SK-N-SH (cell line): Measurements from ENCODE around the gene GPR137. TPM values are rescaled to one million over a fixed set of nuclear protein-coding genes. Genes with fewer than 3 reads are reported as not detected.
A peak's percentile ranks its signal among the peaks of the same experiment; 100 is the strongest.

ENCODE experiments used
- CTCF ChIA-PET: fragments of 300-600, 350-600 bp; formaldehyde crosslinking; extraction: SDS; loops from one replicate; lab custom pipeline; 2021; lab: Yijun Ruan, JAX
- POLR2A ChIA-PET: fragments of 350-600 bp; sonication (Branson Sonifier 250); formaldehyde crosslinking; extraction: SDS; loops from one replicate; lab custom pipeline; 2020; ENCODE audit warnings: antibody characterized with exemption, inconsistent platforms; lab: Yijun Ruan, JAX
- DNase-seq: peaks from one replicate; pipeline ENCODE4 v3.0.0; 2012
- H2AFZ ChIP-seq: fragments of 200-600 bp; sonication (generic); 2 replicates; pipeline ENCODE4 v1.8.1; 2016; ENCODE audit warnings: antibody characterized with exemption, mild to moderate bottlenecking, low read depth
- H3F3A ChIP-seq: fragments of 200-600 bp; sonication (generic); replicated peaks from 2 replicates; pipeline ENCODE3; 2016; ENCODE audit warnings: antibody characterized with exemption, mild to moderate bottlenecking; ENCODE audit not compliant: insufficient read depth
- H3K27ac ChIP-seq, 2 experiments: fragments of 200-500 bp in 1 of 2; fragments of 200-600 bp in 1 of 2; sonication (Bioruptor generic) in 1 of 2; sonication (generic), shearing (Covaris generic) in 1 of 2; 2 replicates each; pipeline versions ENCODE4 v1.5.1 to v1.6.1; 2014 to 2016; ENCODE audit warnings: low read depth in 2 of 2, inconsistent platforms in 1 of 2, low read length in 1 of 2, mild to moderate bottlenecking in 1 of 2, mixed read lengths in 1 of 2
- H3K27me3 ChIP-seq: fragments of 200-600 bp; sonication (generic), shearing (Covaris generic); 2 replicates; pipeline ENCODE4 v1.6.1; 2016; ENCODE audit warnings: mixed run types; ENCODE audit not compliant: insufficient read depth
- H3K36me3 ChIP-seq, 2 experiments: fragments of 200-500 bp in 1 of 2; fragments of 200-600 bp in 1 of 2; sonication (Bioruptor generic) in 1 of 2; sonication (generic) in 1 of 2; replicated peaks in 1 of 2; 2 replicates each; pipeline versions ENCODE3 to v1.5.1; 2014 to 2016; ENCODE audit warnings: low read length in 1 of 2, mild to moderate bottlenecking in 1 of 2; ENCODE audit not compliant: insufficient read depth in 2 of 2, control insufficient read depth in 1 of 2
- H3K4me1 ChIP-seq, 2 experiments: fragments of 200-500 bp in 1 of 2; fragments of 200-600 bp in 1 of 2; sonication (Bioruptor generic) in 1 of 2; sonication (generic), shearing (Covaris generic) in 1 of 2; 2 replicates each; pipeline versions ENCODE4 v1.5.1 to v1.6.1; 2014 to 2016; ENCODE audit warnings: low read depth in 1 of 2, low read length in 1 of 2, mixed run types in 1 of 2; ENCODE audit not compliant: insufficient read depth in 2 of 2, control insufficient read depth in 1 of 2
- H3K4me2 ChIP-seq: fragments of 200-600 bp; sonication (generic), shearing (Covaris generic); 2 replicates; pipeline ENCODE4 v1.6.1; 2017; ENCODE audit warnings: mixed run types
- H3K4me3 ChIP-seq, 2 experiments: fragments of 200-500 bp in 1 of 2; fragments of 200-600 bp in 1 of 2; sonication (Bioruptor generic) in 1 of 2; sonication (generic), shearing (Covaris generic) in 1 of 2; 2 replicates each; pipeline versions ENCODE4 v1.5.1 to v1.8.1; 2014 to 2016; ENCODE audit warnings: low read depth in 2 of 2, inconsistent platforms in 1 of 2, low read length in 1 of 2, mild to moderate bottlenecking in 1 of 2, mixed read lengths in 1 of 2, moderate library complexity in 1 of 2
- H3K79me2 ChIP-seq: fragments of 200-600 bp; sonication (generic); 2 replicates; pipeline ENCODE4 v1.8.1; 2017; ENCODE audit warnings: mild to moderate bottlenecking; ENCODE audit not compliant: insufficient read depth
- H3K9ac ChIP-seq: fragments of 200-600 bp; sonication (generic); 2 replicates; pipeline ENCODE4 v1.6.1; 2017; ENCODE audit warnings: mixed run types
- H3K9me2 ChIP-seq: fragments of 200-600 bp; sonication (generic); 2 replicates; pipeline ENCODE4 v1.6.1; 2017; ENCODE audit warnings: mixed run types
- H3K9me3 ChIP-seq: fragments of 200-600 bp; sonication (generic); 2 replicates; pipeline ENCODE4 v1.6.1; 2017; ENCODE audit warnings: mixed run types, mild to moderate bottlenecking, moderate library complexity
- H4K20me1 ChIP-seq: fragments of 200-600 bp; sonication (generic); 2 replicates; pipeline ENCODE4 v1.6.1; 2017; ENCODE audit warnings: mild to moderate bottlenecking, mixed run types; ENCODE audit not compliant: insufficient read depth
- CHD2 ChIP-seq: fragments of 150-350 bp; IDR thresholded peaks from 2 replicates; pipeline ENCODE4 v1.6.1; 2018; ENCODE audit warnings: low read length; ENCODE audit not compliant: partially characterized antibody
- ELF1 ChIP-seq: IDR thresholded peaks from 2 replicates; pipeline ENCODE4 v1.4.0; 2012
- EP300 ChIP-seq, 2 experiments: IDR thresholded peaks; 2 replicates each; pipeline versions ENCODE4 v1.4.0 to v1.6.1; 2012; ENCODE audit warnings: borderline replicate concordance in 1 of 2, low read depth in 1 of 2, low read length in 1 of 2
- EZH2phosphoT487 ChIP-seq: fragments of 200-600 bp; sonication (generic); IDR thresholded peaks from 2 replicates; pipeline ENCODE4 v1.6.1; 2017; ENCODE audit warnings: low read depth, mixed run types, mild to moderate bottlenecking, antibody characterized with exemption, moderate library complexity, borderline replicate concordance
- FOSL2 ChIP-seq: IDR thresholded peaks from 2 replicates; pipeline ENCODE4 v1.4.0; 2012; ENCODE audit warnings: low read depth, mild to moderate bottlenecking, moderate library complexity, borderline replicate concordance
- FOXM1 ChIP-seq: IDR thresholded peaks from 2 replicates; pipeline ENCODE4 v1.4.0; 2012; ENCODE audit warnings: low read depth, mild to moderate bottlenecking
- GABPA ChIP-seq: IDR thresholded peaks from 2 replicates; pipeline ENCODE4 v1.4.0; 2012; ENCODE audit warnings: low read depth, mild to moderate bottlenecking
- GATA2 ChIP-seq: sonication (generic); formaldehyde crosslinking; IDR thresholded peaks from 2 replicates; pipeline ENCODE4 v1.5.0; 2020; ENCODE audit warnings: mild to moderate bottlenecking, missing genetic modification reagents
- JUND ChIP-seq: IDR thresholded peaks from 2 replicates; pipeline ENCODE4 v1.4.0; 2012
- MXI1 ChIP-seq: IDR thresholded peaks from 2 replicates; pipeline ENCODE4 v1.6.1; 2012; ENCODE audit warnings: mild to moderate bottlenecking, low read depth, low read length, improper control_type of control experiment
- NFIC ChIP-seq: IDR thresholded peaks from 2 replicates; pipeline ENCODE4 v1.4.0; 2012; ENCODE audit warnings: borderline replicate concordance
- POLR2AphosphoS5 ChIP-seq: IDR thresholded peaks from 2 replicates; pipeline ENCODE4 v1.6.1; 2012; ENCODE audit warnings: low read depth, low read length
- RAD21 ChIP-seq: IDR thresholded peaks from 2 replicates; pipeline ENCODE4 v1.6.1; 2012; ENCODE audit warnings: mild to moderate bottlenecking, low read length
- RFX5 ChIP-seq: IDR thresholded peaks from 2 replicates; pipeline ENCODE4 v1.6.1; 2012; ENCODE audit warnings: mild to moderate bottlenecking, improper control_type of control experiment, low read length
- RXRA ChIP-seq: IDR thresholded peaks from 2 replicates; pipeline ENCODE4 v1.4.0; 2012; ENCODE audit warnings: low read depth, mild to moderate bottlenecking, borderline replicate concordance
- SIN3A ChIP-seq: IDR thresholded peaks from 2 replicates; pipeline ENCODE4 v1.6.1; 2012; ENCODE audit warnings: low read depth, mild to moderate bottlenecking, low read length, moderate library complexity, borderline replicate concordance
- SMC3 ChIP-seq: IDR thresholded peaks from 2 replicates; pipeline ENCODE4 v1.6.1; 2012; ENCODE audit warnings: low read depth, low read length, improper control_type of control experiment
- TAF1 ChIP-seq: IDR thresholded peaks from 2 replicates; pipeline ENCODE4 v1.6.1; 2012; ENCODE audit warnings: low read depth, mild to moderate bottlenecking, low read length, moderate library complexity, borderline replicate concordance
- WGBS: methylation state at CpG from one replicate; pipeline ENCODE4 v1.1.6; 2017; ENCODE audit warnings: low lambda C conversion rate; 5-methylcytosine and 5-hydroxymethylcytosine counted together
- polyA plus RNA-seq, 3 experiments: library from polyadenylated mRNA; depleted of rRNA; stranded (reverse); fragments of >200 nt; gene quantifications; 2 replicates each; pipeline ENCODE4 v1.2.3, GENCODE V29; 2012
- TF ChIP-seq, protein P1 (sequence below): IDR thresholded peaks from 2 replicates; pipeline ENCODE4 v1.4.0; 2012; ENCODE audit warnings: low read depth, borderline replicate concordance
- TF ChIP-seq, protein P2 (sequence below): fragments of 150-350 bp; IDR thresholded peaks from 2 replicates; pipeline ENCODE4 v1.6.1; 2016; ENCODE audit warnings: mild to moderate bottlenecking, low read depth, low read length
- TF ChIP-seq, protein P3 (sequence below): IDR thresholded peaks from 2 replicates; pipeline ENCODE4 v1.6.1; 2012; ENCODE audit warnings: mild to moderate bottlenecking, low read depth, low read length, moderate library complexity
- TF ChIP-seq, protein P4 (sequence below): IDR thresholded peaks from 2 replicates; pipeline ENCODE4 v1.4.0; 2012; ENCODE audit warnings: low read depth
- TF ChIP-seq, protein P5 (sequence below): fragments of 200-600 bp; sonication (generic); IDR thresholded peaks from 2 replicates; pipeline ENCODE4 v1.6.1; 2017; ENCODE audit warnings: antibody characterized with exemption, mild to moderate bottlenecking, moderate library complexity

The GPR137 gene
- polyA plus RNA-seq, 1 of the 3 experiments (the other 2 are of a cell fraction): 29.9 TPM

DNA sequence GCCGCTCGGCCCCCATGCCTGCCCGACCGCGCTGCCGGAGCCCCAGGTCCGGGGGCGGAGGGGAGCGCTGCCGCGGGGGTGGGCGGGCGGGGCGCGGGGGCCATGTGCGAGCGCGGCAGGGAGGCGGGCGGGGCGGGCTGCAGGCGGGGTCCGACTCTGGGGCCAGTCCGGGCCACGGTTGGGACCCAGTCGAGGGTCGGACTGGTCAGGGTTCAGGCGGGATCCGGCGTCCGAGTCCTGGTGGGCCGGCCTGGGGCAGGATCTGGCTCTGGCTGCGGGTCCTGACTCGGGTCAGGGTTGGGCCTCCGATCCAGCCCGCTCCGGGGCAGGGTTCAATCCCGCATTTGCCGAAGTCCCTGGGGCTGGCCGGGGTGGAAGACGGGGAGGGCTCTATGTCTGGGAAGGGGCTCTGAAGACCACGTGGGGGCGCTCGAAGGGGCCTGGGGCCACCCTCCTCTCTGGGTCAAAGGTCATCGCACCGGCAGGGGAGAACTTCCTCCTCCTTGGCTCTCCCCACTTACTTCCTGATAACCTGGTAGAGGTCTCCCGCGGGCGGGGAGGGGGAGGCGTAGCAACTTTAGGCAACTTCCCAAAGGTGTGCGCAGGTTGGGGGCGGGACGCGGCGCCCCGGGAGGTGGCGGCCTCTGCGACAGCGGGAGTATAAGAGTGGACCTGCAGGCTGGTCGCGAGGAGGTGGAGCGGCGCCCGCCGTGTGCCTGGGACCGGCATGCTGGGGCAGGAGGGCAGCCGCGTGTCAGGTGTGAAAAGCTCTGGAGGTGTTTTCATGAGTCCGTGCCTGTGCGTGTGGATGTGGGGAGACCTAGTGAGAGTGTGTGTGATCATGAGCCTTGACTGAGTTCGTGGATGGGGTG lies 20.3 kb downstream of the GPR137 start:
- Histone ChIP-seq H3K4me1 (peaks cover 5 to 18% of the 10 kb centered on the region in 2 experiments; a peak in 2 of 4 replicates), H3K4me2 (peak overlapping the region; percentile 99), H3K4me3 (peak overlapping the region; percentile 65 to 78), H3K9ac (peak overlapping the region; percentile 65), H3K9me2 (no peaks in the 10 kb centered on the region), H3K27me3 (no peaks in the 10 kb centered on the region), H4K20me1 (no peaks in the 10 kb centered on the region), H3K9me3 (no peaks in the 10 kb centered on the region), H3K79me2 (peaks cover 34% of the 10 kb centered on the region; the same call in 1 of the 2 replicates), H2AFZ (peak overlapping the region; percentile 84), H3F3A (peaks cover 12% of the 10 kb centered on the region), H3K27ac (peak overlapping the region in 1 of 2 experiments; percentile 62; a peak in 2 of 4 replicates), H3K36me3 (peaks cover 0 to 2% of the 10 kb centered on the region in 2 experiments)
- 10% methylated on average over 19 of the region's 71 CpGs for WGBS
- peak; percentile 73 for DNase-seq
- CTCF ChIA-PET: interaction anchor here (1.0 to 6.7 kb wide), 8 partner anchors 8 to 50 kb away, joined by 3 to 196 read pairs (median 21); partner anchors contain the start of genes BAD, GPR137, KCNK4 and PRDX5
- TF ChIP-seq RAD21 (0 out of 2 replicates have a peak, but pooled peaks have one; percentile 9), RXRA (no peak), TAF1 (no peak), SIN3A (peak; percentile 73; the same call in 1 of the 2 replicates), FOSL2 (no peak), GABPA (peak; percentile 38; the same call in 1 of the 2 replicates), POLR2AphosphoS5 (no peak), FOXM1 (no peak), NFIC (no peak), EP300 (IDR thresholded peaks at IDR 0.05; ENCODE audit: borderline replicate concordance in 1 of 2, low read depth in 1 of 2, low read length in 1 of 2) (no peak), ELF1 (no peak), CHD2 (peak; percentile 23), SMC3 (peak; percentile 26; the same call in 1 of the 2 replicates), JUND (no peak), MXI1 (peak; percentile 66), RFX5 (no peak), GATA2 (CRISPR knock-in tag) (no peak), EZH2phosphoT487 (no peak)
- TF ChIP-seq, protein P1, sequence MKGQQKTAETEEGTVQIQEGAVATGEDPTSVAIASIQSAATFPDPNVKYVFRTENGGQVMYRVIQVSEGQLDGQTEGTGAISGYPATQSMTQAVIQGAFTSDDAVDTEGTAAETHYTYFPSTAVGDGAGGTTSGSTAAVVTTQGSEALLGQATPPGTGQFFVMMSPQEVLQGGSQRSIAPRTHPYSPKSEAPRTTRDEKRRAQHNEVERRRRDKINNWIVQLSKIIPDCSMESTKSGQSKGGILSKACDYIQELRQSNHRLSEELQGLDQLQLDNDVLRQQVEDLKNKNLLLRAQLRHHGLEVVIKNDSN: no peak
- TF ChIP-seq, protein P2, sequence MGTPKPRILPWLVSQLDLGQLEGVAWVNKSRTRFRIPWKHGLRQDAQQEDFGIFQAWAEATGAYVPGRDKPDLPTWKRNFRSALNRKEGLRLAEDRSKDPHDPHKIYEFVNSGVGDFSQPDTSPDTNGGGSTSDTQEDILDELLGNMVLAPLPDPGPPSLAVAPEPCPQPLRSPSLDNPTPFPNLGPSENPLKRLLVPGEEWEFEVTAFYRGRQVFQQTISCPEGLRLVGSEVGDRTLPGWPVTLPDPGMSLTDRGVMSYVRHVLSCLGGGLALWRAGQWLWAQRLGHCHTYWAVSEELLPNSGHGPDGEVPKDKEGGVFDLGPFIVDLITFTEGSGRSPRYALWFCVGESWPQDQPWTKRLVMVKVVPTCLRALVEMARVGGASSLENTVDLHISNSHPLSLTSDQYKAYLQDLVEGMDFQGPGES: no peak
- TF ChIP-seq, protein P3, sequence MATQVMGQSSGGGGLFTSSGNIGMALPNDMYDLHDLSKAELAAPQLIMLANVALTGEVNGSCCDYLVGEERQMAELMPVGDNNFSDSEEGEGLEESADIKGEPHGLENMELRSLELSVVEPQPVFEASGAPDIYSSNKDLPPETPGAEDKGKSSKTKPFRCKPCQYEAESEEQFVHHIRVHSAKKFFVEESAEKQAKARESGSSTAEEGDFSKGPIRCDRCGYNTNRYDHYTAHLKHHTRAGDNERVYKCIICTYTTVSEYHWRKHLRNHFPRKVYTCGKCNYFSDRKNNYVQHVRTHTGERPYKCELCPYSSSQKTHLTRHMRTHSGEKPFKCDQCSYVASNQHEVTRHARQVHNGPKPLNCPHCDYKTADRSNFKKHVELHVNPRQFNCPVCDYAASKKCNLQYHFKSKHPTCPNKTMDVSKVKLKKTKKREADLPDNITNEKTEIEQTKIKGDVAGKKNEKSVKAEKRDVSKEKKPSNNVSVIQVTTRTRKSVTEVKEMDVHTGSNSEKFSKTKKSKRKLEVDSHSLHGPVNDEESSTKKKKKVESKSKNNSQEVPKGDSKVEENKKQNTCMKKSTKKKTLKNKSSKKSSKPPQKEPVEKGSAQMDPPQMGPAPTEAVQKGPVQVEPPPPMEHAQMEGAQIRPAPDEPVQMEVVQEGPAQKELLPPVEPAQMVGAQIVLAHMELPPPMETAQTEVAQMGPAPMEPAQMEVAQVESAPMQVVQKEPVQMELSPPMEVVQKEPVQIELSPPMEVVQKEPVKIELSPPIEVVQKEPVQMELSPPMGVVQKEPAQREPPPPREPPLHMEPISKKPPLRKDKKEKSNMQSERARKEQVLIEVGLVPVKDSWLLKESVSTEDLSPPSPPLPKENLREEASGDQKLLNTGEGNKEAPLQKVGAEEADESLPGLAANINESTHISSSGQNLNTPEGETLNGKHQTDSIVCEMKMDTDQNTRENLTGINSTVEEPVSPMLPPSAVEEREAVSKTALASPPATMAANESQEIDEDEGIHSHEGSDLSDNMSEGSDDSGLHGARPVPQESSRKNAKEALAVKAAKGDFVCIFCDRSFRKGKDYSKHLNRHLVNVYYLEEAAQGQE: no peak
- TF ChIP-seq, protein P4, sequence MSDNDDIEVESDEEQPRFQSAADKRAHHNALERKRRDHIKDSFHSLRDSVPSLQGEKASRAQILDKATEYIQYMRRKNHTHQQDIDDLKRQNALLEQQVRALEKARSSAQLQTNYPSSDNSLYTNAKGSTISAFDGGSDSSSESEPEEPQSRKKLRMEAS: peak; percentile 44; the same call in 1 of the 2 replicates
- TF ChIP-seq, protein P5, sequence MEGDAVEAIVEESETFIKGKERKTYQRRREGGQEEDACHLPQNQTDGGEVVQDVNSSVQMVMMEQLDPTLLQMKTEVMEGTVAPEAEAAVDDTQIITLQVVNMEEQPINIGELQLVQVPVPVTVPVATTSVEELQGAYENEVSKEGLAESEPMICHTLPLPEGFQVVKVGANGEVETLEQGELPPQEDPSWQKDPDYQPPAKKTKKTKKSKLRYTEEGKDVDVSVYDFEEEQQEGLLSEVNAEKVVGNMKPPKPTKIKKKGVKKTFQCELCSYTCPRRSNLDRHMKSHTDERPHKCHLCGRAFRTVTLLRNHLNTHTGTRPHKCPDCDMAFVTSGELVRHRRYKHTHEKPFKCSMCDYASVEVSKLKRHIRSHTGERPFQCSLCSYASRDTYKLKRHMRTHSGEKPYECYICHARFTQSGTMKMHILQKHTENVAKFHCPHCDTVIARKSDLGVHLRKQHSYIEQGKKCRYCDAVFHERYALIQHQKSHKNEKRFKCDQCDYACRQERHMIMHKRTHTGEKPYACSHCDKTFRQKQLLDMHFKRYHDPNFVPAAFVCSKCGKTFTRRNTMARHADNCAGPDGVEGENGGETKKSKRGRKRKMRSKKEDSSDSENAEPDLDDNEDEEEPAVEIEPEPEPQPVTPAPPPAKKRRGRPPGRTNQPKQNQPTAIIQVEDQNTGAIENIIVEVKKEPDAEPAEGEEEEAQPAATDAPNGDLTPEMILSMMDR: peak; percentile 52
- POLR2A ChIA-PET: interaction anchor here (1.0 to 5.8 kb wide), 5 partner anchors 10 to 61 kb away, joined by 3 to 54 read pairs (median 9); partner anchors contain the start of genes PRDX5 and TRMT112
